OCI-LY7 (cell line): Measurements from ENCODE around the gene QSOX1. TPM values are rescaled to one million over a fixed set of nuclear protein-coding genes. Genes with fewer than 3 reads are reported as not detected.

Source experiments
- BruUV-seq: library from RNA; stranded (reverse); fragments of 400-500 nt; replicated peaks from 2 replicates; lab custom pipeline; 2021; lab: Mats Ljungman, UMichigan
- CTCF ChIA-PET: fragments of 300-600 bp; sonication (Branson Sonifier 250); formaldehyde crosslinking; loops from one replicate; lab custom pipeline; 2022; ENCODE audit warnings: antibody characterized with exemption; ENCODE audit not compliant: unreplicated experiment; lab: Charles Lee
- POLR2A ChIA-PET: fragments of 300-600 bp; sonication (Branson Sonifier 250); formaldehyde crosslinking; loops from one replicate; lab custom pipeline; 2022; ENCODE audit warnings: antibody characterized with exemption; lab: Charles Lee
- DNase-seq: peaks from one replicate; pipeline ENCODE4 v3.0.0-alpha.2; 2015; ENCODE audit warnings: low spot score
- H2AFZ ChIP-seq: fragments of 200-600 bp; sonication (generic), shearing (Covaris generic); 2 replicates; pipeline ENCODE4 v1.6.1; 2014; ENCODE audit warnings: mild to moderate bottlenecking, antibody characterized with exemption, low read length, moderate library complexity
- H3K27ac ChIP-seq: fragments of 200-600 bp; sonication (generic); 2 replicates; pipeline ENCODE4 v1.5.1; 2014; ENCODE audit warnings: mixed run types, low read depth, mild to moderate bottlenecking, moderate library complexity, low read length, inconsistent platforms; ENCODE audit not compliant: poor library complexity, severe bottlenecking
- H3K36me3 ChIP-seq: fragments of 200-600 bp; sonication (generic); 2 replicates; pipeline ENCODE4 v1.6.1; 2014; ENCODE audit warnings: mild to moderate bottlenecking, antibody characterized with exemption, low read length, moderate library complexity, mixed read lengths; ENCODE audit not compliant: insufficient read depth
- H3K4me1 ChIP-seq: fragments of 200-600 bp; sonication (generic); 2 replicates; pipeline ENCODE4 v1.5.1; 2014; ENCODE audit warnings: mild to moderate bottlenecking, low read length; ENCODE audit not compliant: insufficient read depth, poor library complexity, severe bottlenecking
- H3K4me2 ChIP-seq: fragments of 200-600 bp; sonication (generic); 2 replicates; pipeline ENCODE4 v1.6.1; 2014; ENCODE audit warnings: mild to moderate bottlenecking, low read length
- H3K4me3 ChIP-seq: fragments of 200-600 bp; sonication (generic); 2 replicates; pipeline ENCODE4 v1.5.1; 2014; ENCODE audit warnings: mild to moderate bottlenecking, low read depth, low read length; ENCODE audit not compliant: poor library complexity, severe bottlenecking
- H3K79me2 ChIP-seq: fragments of 200-600 bp; sonication (generic); 2 replicates; pipeline ENCODE4 v1.6.1; 2016; ENCODE audit warnings: low read depth, mild to moderate bottlenecking, low read length, moderate library complexity, mixed read lengths; ENCODE audit not compliant: insufficient read depth
- H3K9me2 ChIP-seq: fragments of 200-600 bp; sonication (generic); 2 replicates; pipeline ENCODE4 v1.6.1; 2016; ENCODE audit warnings: mild to moderate bottlenecking, low read length, mixed read lengths; ENCODE audit not compliant: insufficient read depth
- H3K9me3 ChIP-seq: fragments of 200-600 bp; sonication (generic); 2 replicates; pipeline ENCODE4 v1.6.1; 2014; ENCODE audit warnings: mild to moderate bottlenecking, mixed run types, low read length, mixed read lengths
- H4K20me1 ChIP-seq: fragments of 200-600 bp; sonication (generic); 2 replicates; pipeline ENCODE4 v1.6.1; 2014; ENCODE audit warnings: mild to moderate bottlenecking, antibody characterized with exemption, low read length, moderate library complexity, mixed read lengths; ENCODE audit not compliant: insufficient read depth
- CTCF ChIP-seq: fragments of 200-600 bp; sonication (generic); conservative IDR thresholded peaks from 2 replicates; pipeline ENCODE4 v1.5.1; 2014; ENCODE audit warnings: mild to moderate bottlenecking, antibody characterized with exemption, low read length, moderate library complexity, mixed read lengths
- EZH2phosphoT487 ChIP-seq: fragments of 200-600 bp; sonication (generic); IDR thresholded peaks from 2 replicates; pipeline ENCODE4 v1.6.1; 2018; ENCODE audit warnings: low read depth, borderline replicate concordance, mild to moderate bottlenecking, mixed run types, antibody characterized with exemption, low read length, moderate library complexity, mixed read lengths
- intact Hi-C: fragments of 100-400 bp; cut with micrococcal nuclease; formaldehyde crosslinking; loops from one replicate; pipeline ENCODE4 v1.10.0; 2022; ENCODE audit not compliant: unreplicated experiment
- total RNA-seq, 2 experiments: library from RNA; depleted of rRNA in 1 of 2; stranded (reverse); fragments of >200 nt in 1 of 2; shearing (Covaris generic) in 1 of 2; gene quantifications; 2 replicates each; pipeline ENCODE4 v1.2.3, GENCODE V29; 2014 to 2022

QSOX1 gene
- total RNA-seq, 2 experiments from 2014 or later, result 8.4 to 23.6 TPM

- ChIA-PET CTCF (no interaction called here), POLR2A (no interaction called here)
- Histone ChIP-seq H3K27ac (no peak overlapping the region), H3K4me1 (no peaks in the 10 kb centered on the region), H3K9me2 (no peaks in the 10 kb centered on the region), H4K20me1 (no peaks in the 10 kb centered on the region), H3K79me2 (no peaks in the 10 kb centered on the region), H3K4me2 (no peak overlapping the region), H2AFZ (no peak overlapping the region), H3K36me3 (no peaks in the 10 kb centered on the region), H3K9me3 (no peaks in the 10 kb centered on the region), H3K4me3 (no peak overlapping the region)
- TF ChIP-seq CTCF, result no peak
- TF ChIP-seq EZH2phosphoT487, result no peak
- BruUV-seq, result no TSS peak
- DNase-seq, result no peak
- intact Hi-C loops, result no loop called here
Observed at GRCh38 chr1:180183426-180183825, 28.8 kb downstream of the QSOX1 start.

GRCh38 chr1:180184041-180184440, 29.4 kb downstream of the QSOX1 start:
- H3K9me2 ChIP-seq, result no peaks in the 10 kb centered on the region
- no peak overlapping the region for H2AFZ ChIP-seq
- no peak for TF ChIP-seq EZH2phosphoT487
- TF ChIP-seq CTCF, result no peak
- H3K36me3 ChIP-seq, result no peaks in the 10 kb centered on the region
- no peaks in the 10 kb centered on the region for H3K79me2 ChIP-seq
- BruUV-seq, result no TSS peak
- no peak for DNase-seq
- no peak overlapping the region for H3K27ac ChIP-seq
- POLR2A ChIA-PET, result no interaction called here
- H3K4me1 ChIP-seq, result no peaks in the 10 kb centered on the region
- no peak overlapping the region for H3K4me3 ChIP-seq
- H3K4me2 ChIP-seq, result no peak overlapping the region
- intact Hi-C loops, result no loop called here
- no peaks in the 10 kb centered on the region for H3K9me3 ChIP-seq
- CTCF ChIA-PET, result no interaction called here
- H4K20me1 ChIP-seq, result no peaks in the 10 kb centered on the region

GRCh38 chr1:180185281-180185680, 30.6 kb downstream of the QSOX1 start:
- no peaks in the 10 kb centered on the region for H4K20me1 ChIP-seq
- no peaks in the 10 kb centered on the region for H3K9me3 ChIP-seq
- no peaks in the 10 kb centered on the region for H3K4me1 ChIP-seq
- POLR2A ChIA-PET, result no interaction called here
- BruUV-seq, result no TSS peak
- H3K4me3 ChIP-seq, result no peak overlapping the region
- no peaks in the 10 kb centered on the region for H3K79me2 ChIP-seq
- H3K27ac ChIP-seq, result no peak overlapping the region
- TF ChIP-seq CTCF (no peak), EZH2phosphoT487 (no peak)
- H3K9me2 ChIP-seq, result no peaks in the 10 kb centered on the region
- H3K4me2 ChIP-seq, result no peak overlapping the region
- intact Hi-C loops, result loop anchor here (5.0 kb wide), 1 partner anchor 232 kb away; no protein-coding TSS in a partner anchor
- H2AFZ ChIP-seq, result no peak overlapping the region
- CTCF ChIA-PET, result no interaction called here
- no peak for DNase-seq
- no peaks in the 10 kb centered on the region for H3K36me3 ChIP-seq
